Measurements from ENCODE around the gene NLGN1. TPM values are rescaled to one million over a fixed set of nuclear protein-coding genes. Genes with fewer than 3 reads are reported as not detected.

NLGN1 gene
- total RNA-seq, 2 donors from 2014 or later, result 0.67 to 1.3 TPM

GRCh38 chr3:173584838-173585831 lies 187.6 kb downstream of the NLGN1 start:
- Histone ChIP-seq H3K9me3 (no peaks in the 10 kb centered on the region), H3K9ac (ENCODE audit: low read depth in 2 of 2, low read length in 2 of 2) (no peak overlapping the region), H3K27me3 (no peaks in the 10 kb centered on the region), H3K4me3 (peak overlapping the region; percentile 25), H3K36me3 (no peaks in the 10 kb centered on the region), H3K27ac (no peak overlapping the region), H3K4me1 (no peaks in the 10 kb centered on the region)
- intact Hi-C loops (cut with DNase I), result no loop called here
- no peak for DNase-seq
- no peak for TF ChIP-seq CTCF (IDR thresholded peaks at IDR 0.05)

GRCh38 chr3:173586166-173586565 lies 188.6 kb downstream of the NLGN1 start:
- intact Hi-C loops (cut with DNase I), result no loop called here
- no peaks in the 10 kb centered on the region for H3K4me1 ChIP-seq
- H3K27me3 ChIP-seq, result no peaks in the 10 kb centered on the region
- no peaks in the 10 kb centered on the region for H3K36me3 ChIP-seq
- TF ChIP-seq CTCF (IDR thresholded peaks at IDR 0.05), result no peak
- DNase-seq, result no peak
- H3K9ac ChIP-seq (ENCODE audit: low read depth in 2 of 2, low read length in 2 of 2), result no peak overlapping the region
- no peak overlapping the region for H3K27ac ChIP-seq
- no peaks in the 10 kb centered on the region for H3K9me3 ChIP-seq
- no peak overlapping the region for H3K4me3 ChIP-seq

GRCh38 chr3:173587055-173587454 lies 189.5 kb downstream of the NLGN1 start:
- no peaks in the 10 kb centered on the region for H3K4me1 ChIP-seq
- intact Hi-C loops (cut with DNase I), result no loop called here
- no peak overlapping the region for H3K27ac ChIP-seq
- no peaks in the 10 kb centered on the region for H3K36me3 ChIP-seq
- no peak overlapping the region for H3K4me3 ChIP-seq
- no peaks in the 10 kb centered on the region for H3K27me3 ChIP-seq
- no peak for DNase-seq
- TF ChIP-seq CTCF (IDR thresholded peaks at IDR 0.05), result no peak
- H3K9ac ChIP-seq (ENCODE audit: low read depth in 2 of 2, low read length in 2 of 2), result no peak overlapping the region
- H3K9me3 ChIP-seq, result no peaks in the 10 kb centered on the region

DNA sequence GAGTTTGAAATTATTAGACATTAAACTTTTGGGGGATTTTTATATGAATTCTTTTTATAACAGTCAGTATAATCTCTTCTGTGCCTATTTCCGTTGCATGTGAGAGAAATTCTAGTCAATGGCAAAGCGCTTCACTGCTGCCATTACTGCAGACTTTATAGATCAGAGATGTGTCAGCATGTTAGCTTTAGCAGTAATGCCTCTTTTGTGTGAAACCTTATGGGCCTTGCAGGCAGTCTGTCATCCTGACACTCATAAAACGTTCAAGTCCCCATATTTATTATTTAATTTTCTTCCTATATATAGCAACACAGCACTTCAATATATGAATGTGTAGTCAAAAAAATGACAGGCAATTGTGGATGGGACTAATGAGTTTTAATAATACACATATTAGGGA lies 191.0 kb downstream of the NLGN1 start:
- no peak for TF ChIP-seq CTCF (IDR thresholded peaks at IDR 0.05)

DNA sequence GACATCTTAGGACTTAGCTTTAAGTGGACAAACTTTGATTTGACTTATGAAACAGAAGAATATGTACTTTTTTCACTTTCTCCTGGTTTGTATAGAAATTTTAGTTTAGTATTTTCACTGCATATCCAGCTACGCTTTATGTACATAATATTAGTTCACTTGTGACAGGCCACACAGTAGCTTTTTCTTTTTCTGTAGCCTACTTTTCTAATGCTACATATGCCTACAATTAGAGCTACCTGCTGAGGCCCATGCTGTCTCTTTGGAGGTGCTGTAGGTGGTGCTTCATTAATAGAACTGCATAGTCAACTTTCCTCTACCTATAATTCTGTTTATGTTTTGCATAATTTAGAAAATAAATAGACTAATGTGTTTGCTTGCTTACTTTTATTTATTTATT lies 191.6 kb downstream of the NLGN1 start:
- no peaks in the 10 kb centered on the region for H3K27me3 ChIP-seq
- no peak overlapping the region for H3K27ac ChIP-seq
- no peak overlapping the region for H3K4me3 ChIP-seq
- intact Hi-C loops (cut with DNase I), result no loop called here
- no peak for DNase-seq
- no peak overlapping the region for H3K9ac ChIP-seq (ENCODE audit: low read depth in 2 of 2, low read length in 2 of 2)
- no peaks in the 10 kb centered on the region for H3K9me3 ChIP-seq
- no peaks in the 10 kb centered on the region for H3K4me1 ChIP-seq
- TF ChIP-seq CTCF (IDR thresholded peaks at IDR 0.05), result no peak
- no peaks in the 10 kb centered on the region for H3K36me3 ChIP-seq

More for the DNA sequence above, 191.0 kb downstream of the NLGN1 start:
- no peaks in the 10 kb centered on the region for H3K36me3 ChIP-seq
- H3K27me3 ChIP-seq, result no peaks in the 10 kb centered on the region
- no peak for DNase-seq
- no peaks in the 10 kb centered on the region for H3K4me1 ChIP-seq
- intact Hi-C loops (cut with DNase I), result no loop called here
- H3K27ac ChIP-seq, result no peak overlapping the region
- no peak overlapping the region for H3K9ac ChIP-seq (ENCODE audit: low read depth in 2 of 2, low read length in 2 of 2)
- H3K4me3 ChIP-seq, result no peak overlapping the region
- H3K9me3 ChIP-seq, result no peaks in the 10 kb centered on the region
